ENCODE results near the gene CCT5.

DNA sequence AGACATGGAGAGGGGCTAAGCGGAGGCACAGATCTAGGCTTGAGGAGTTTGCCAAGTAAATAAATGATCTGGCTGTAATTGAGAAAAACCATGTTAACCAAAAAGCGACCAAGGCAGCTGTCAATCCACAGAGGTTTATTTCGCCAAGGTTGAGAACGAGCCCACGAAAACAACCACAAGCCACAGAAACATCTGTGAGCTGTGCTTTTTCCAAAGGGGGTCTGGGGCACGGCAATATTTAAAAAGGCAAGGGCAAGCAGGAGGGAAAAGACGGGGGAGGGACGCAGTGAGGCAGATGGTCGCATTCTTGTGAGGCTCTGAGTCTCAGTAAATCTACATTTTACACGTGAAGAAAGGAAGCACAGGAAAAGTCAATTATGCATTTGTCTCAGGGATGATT, 25.4 kb downstream of the CCT5 start:
- TF ChIP-seq CTCF (IDR thresholded peaks at IDR 0.05) (no peak), POLR2A (IDR thresholded peaks at IDR 0.05) (no peak)

Data from adrenal gland (tissue), 5 donors.